H1 (cell line): ENCODE results near the gene DHRS13. TPM values are rescaled to one million over a fixed set of nuclear protein-coding genes. Genes with fewer than 3 reads are reported as not detected.

Source experiments
- CTCF ChIA-PET: fragments of 300-600 bp; sonication (Branson Sonifier 250); formaldehyde crosslinking; loops from one replicate; lab custom pipeline; 2021; ENCODE audit not compliant: partially characterized antibody; lab: Charles Lee
- POLR2A ChIA-PET: fragments of 300-600 bp; sonication (Branson Sonifier 250); formaldehyde crosslinking; loops from one replicate; lab custom pipeline; 2021; ENCODE audit warnings: inconsistent platforms; ENCODE audit not compliant: partially characterized antibody; lab: Charles Lee
- DNase-seq, 2 experiments: peaks; one replicate each; pipeline versions ENCODE4 v3.0.0 to v3.0.0-alpha.2; 2010 to 2022; ENCODE audit warnings: low spot score in 2 of 2, low read depth in 1 of 2, mixed read lengths in 1 of 2
- FAIRE-seq: peaks from 2 replicates; lab custom pipeline; 2011; peaks lifted over from hg19 to GRCh38; lab: Jason Lieb, UNC
- H2AFZ ChIP-seq: 2 replicates; pipeline ENCODE4 v1.8.1; 2012; ENCODE audit warnings: low read length, inconsistent platforms
- H2AK5ac ChIP-seq: 2 replicates; pipeline ENCODE4 v1.6.1; 2013; ENCODE audit warnings: low read depth, low read length
- H2BK120ac ChIP-seq: replicated peaks from 2 replicates; pipeline ENCODE3; 2013; ENCODE audit warnings: low read depth, low read length, inconsistent platforms
- H2BK12ac ChIP-seq: 2 replicates; pipeline ENCODE4 v1.6.1; 2013; ENCODE audit warnings: low read depth, low read length
- H2BK15ac ChIP-seq: 2 replicates; pipeline ENCODE4 v1.6.1; 2013; ENCODE audit warnings: low read length
- H2BK20ac ChIP-seq: 2 replicates; pipeline ENCODE4 v1.6.1; 2013; ENCODE audit warnings: low read length
- H2BK5ac ChIP-seq: 2 replicates; pipeline ENCODE4 v1.6.1; 2013; ENCODE audit warnings: low read depth, low read length
- H3K14ac ChIP-seq: 2 replicates; pipeline ENCODE4 v1.6.1; 2013; ENCODE audit warnings: inconsistent platforms; ENCODE audit not compliant: insufficient read length
- H3K18ac ChIP-seq: 2 replicates; pipeline ENCODE4 v1.6.1; 2013; ENCODE audit warnings: low read length; ENCODE audit errors: extremely low read depth
- H3K23ac ChIP-seq: 2 replicates; pipeline ENCODE4 v1.6.1; 2013; ENCODE audit warnings: inconsistent platforms; ENCODE audit not compliant: insufficient read length
- H3K23me2 ChIP-seq: 2 replicates; pipeline ENCODE4 v1.6.1; 2013; ENCODE audit warnings: low read depth, low read length
- H3K27ac ChIP-seq: 2 replicates; pipeline ENCODE4 v1.6.1; 2011; ENCODE audit warnings: low read depth, low read length, inconsistent platforms
- H3K27me3 ChIP-seq, 4 experiments: replicated peaks in 1 of 4; 1 replicate in 1 of 4; 2 replicates in 3 of 4; pipeline versions ENCODE4 v1.6.1 to v1.8.1; 2011 to 2013; ENCODE audit warnings: low read length in 3 of 4, mild to moderate bottlenecking in 3 of 4, inconsistent platforms in 2 of 4, mixed read lengths in 2 of 4, moderate library complexity in 1 of 4; ENCODE audit not compliant: control insufficient read depth in 3 of 4, insufficient read depth in 3 of 4; ENCODE audit errors: extremely low read depth in 1 of 4
- H3K36me3 ChIP-seq, 4 experiments: 2 replicates each; pipeline versions ENCODE4 v1.6.1 to v1.8.1; 2011 to 2013; ENCODE audit warnings: mild to moderate bottlenecking in 4 of 4, low read length in 3 of 4, moderate library complexity in 2 of 4, control low read depth in 1 of 4, inconsistent platforms in 1 of 4; ENCODE audit not compliant: insufficient read depth in 4 of 4, control insufficient read depth in 2 of 4
- H3K4ac ChIP-seq: replicated peaks from 2 replicates; pipeline ENCODE3; 2013; ENCODE audit warnings: low read length, low read depth, mixed read lengths, inconsistent platforms; ENCODE audit not compliant: insufficient read length
- H3K4me1 ChIP-seq, 4 experiments: replicated peaks in 1 of 4; 1 replicate in 1 of 4; 2 replicates in 3 of 4; pipeline versions ENCODE4 v1.6.1 to v1.8.1; 2011 to 2013; ENCODE audit warnings: low read length in 3 of 4, inconsistent platforms in 2 of 4, mixed read lengths in 1 of 4; ENCODE audit not compliant: insufficient read depth in 4 of 4, control insufficient read depth in 3 of 4
- H3K4me2 ChIP-seq, 2 experiments: 2 replicates each; pipeline versions ENCODE4 v1.6.1 to v1.8.1; 2011 to 2013; ENCODE audit warnings: low read depth in 2 of 2, low read length in 2 of 2, control low read depth in 1 of 2, inconsistent platforms in 1 of 2, mild to moderate bottlenecking in 1 of 2; ENCODE audit not compliant: insufficient read depth in 1 of 2
- H3K4me3 ChIP-seq, 4 experiments: fragments of 200-600, 300-600 bp in 1 of 4; sonication (generic), shearing (Covaris generic), sonication (Bioruptor Twin) in 1 of 4; 2 replicates each; pipeline versions ENCODE4 v1.5.1 to v1.8.1; 2011 to 2016; ENCODE audit warnings: low read length in 4 of 4, low read depth in 3 of 4, control low read depth in 2 of 4, inconsistent platforms in 2 of 4, mild to moderate bottlenecking in 2 of 4, mixed read lengths in 1 of 4, moderate library complexity in 1 of 4; ENCODE audit not compliant: insufficient read depth in 2 of 4; ENCODE audit errors: extremely low read depth in 1 of 4
- H3K56ac ChIP-seq: replicated peaks from 2 replicates; pipeline ENCODE3; 2013; ENCODE audit warnings: low read depth, mild to moderate bottlenecking, mixed read lengths, low read length, inconsistent platforms; ENCODE audit not compliant: insufficient read length
- H3K79me1 ChIP-seq: 2 replicates; pipeline ENCODE4 v1.6.1; 2013; ENCODE audit warnings: low read depth, low read length, control low read depth
- H3K79me2 ChIP-seq, 2 experiments: 2 replicates each; pipeline versions ENCODE4 v1.6.1 to v1.8.1; 2012 to 2013; ENCODE audit warnings: low read length in 2 of 2, mild to moderate bottlenecking in 2 of 2, inconsistent platforms in 1 of 2; ENCODE audit not compliant: insufficient read depth in 2 of 2, control insufficient read depth in 1 of 2
- H3K9ac ChIP-seq, 4 experiments: replicated peaks in 1 of 4; 1 replicate in 1 of 4; 2 replicates in 3 of 4; pipeline versions ENCODE4 v1.6.1 to v1.8.1; 2011 to 2013; ENCODE audit warnings: low read depth in 3 of 4, low read length in 3 of 4, control low read depth in 2 of 4, mild to moderate bottlenecking in 2 of 4, moderate library complexity in 2 of 4, inconsistent platforms in 1 of 4; ENCODE audit errors: extremely low read depth in 1 of 4
- H3K9me3 ChIP-seq, 2 experiments: 2 replicates each; pipeline versions ENCODE4 v1.6.1 to v1.8.1; 2012 to 2013; ENCODE audit warnings: mild to moderate bottlenecking in 2 of 2, moderate library complexity in 2 of 2, control low read depth in 1 of 2, inconsistent platforms in 1 of 2, low read depth in 1 of 2, low read length in 1 of 2, mixed read lengths in 1 of 2; ENCODE audit not compliant: insufficient read depth in 2 of 2
- H4K20me1 ChIP-seq, 2 experiments: replicated peaks in 1 of 2; 2 replicates each; pipeline versions ENCODE3 to v1.8.1; 2011 to 2013; ENCODE audit warnings: inconsistent platforms in 2 of 2, low read length in 2 of 2, mild to moderate bottlenecking in 1 of 2; ENCODE audit not compliant: insufficient read depth in 2 of 2, control insufficient read depth in 1 of 2
- H4K5ac ChIP-seq: 2 replicates; pipeline ENCODE4 v1.6.1; 2013; ENCODE audit warnings: low read length, low read depth, mixed read lengths, inconsistent platforms; ENCODE audit not compliant: insufficient read length
- H4K8ac ChIP-seq: 2 replicates; pipeline ENCODE4 v1.8.0; 2013; ENCODE audit warnings: mild to moderate bottlenecking, moderate library complexity, low read length, inconsistent platforms; ENCODE audit not compliant: insufficient read depth; ENCODE audit errors: extremely low read depth
- H4K91ac ChIP-seq: replicated peaks from 2 replicates; pipeline ENCODE3; 2013; ENCODE audit warnings: low read length, mixed read lengths, inconsistent platforms; ENCODE audit not compliant: insufficient read length
- CHD2 ChIP-seq: IDR thresholded peaks from 2 replicates; pipeline ENCODE4 v1.6.1; 2012; ENCODE audit warnings: low read length, improper control_type of control experiment
- CREB1 ChIP-seq: IDR thresholded peaks from 2 replicates; pipeline ENCODE4 v1.6.1; 2012; ENCODE audit warnings: inconsistent platforms
- FOSL1 ChIP-seq: IDR thresholded peaks from 2 replicates; pipeline ENCODE4 v1.6.1; 2011; ENCODE audit warnings: mild to moderate bottlenecking, low read depth, low read length, moderate library complexity; ENCODE audit not compliant: insufficient read depth
- KDM4A ChIP-seq: IDR thresholded peaks from one replicate; pipeline ENCODE4 v1.7.1; 2012; ENCODE audit warnings: low read depth, mild to moderate bottlenecking, moderate library complexity, low read length, inconsistent platforms; ENCODE audit not compliant: severe bottlenecking
- NANOG ChIP-seq: IDR thresholded peaks from 2 replicates; pipeline ENCODE4 v1.6.1; 2011; ENCODE audit warnings: low read length, low read depth, mild to moderate bottlenecking, inconsistent platforms; ENCODE audit not compliant: insufficient read depth, poor library complexity, severe bottlenecking
- TAF7 ChIP-seq: optimal IDR thresholded peaks from 2 replicates; pipeline ENCODE3; 2011; ENCODE audit warnings: low read depth, mild to moderate bottlenecking, inconsistent platforms, low read length, moderate library complexity, borderline replicate concordance
- WGBS, 2 experiments: shearing (Covaris generic) in 1 of 2; methylation state at CpG; one replicate each; pipeline versions ENCODE4 v1.1.6 to v1.1.7; 2013 to 2015; ENCODE audit warnings: low lambda C conversion rate in 2 of 2, mixed read lengths in 2 of 2, inconsistent platforms in 1 of 2, low coverage in 1 of 2, missing lambda C conversion rate in 1 of 2; ENCODE audit not compliant: insufficient replicate concordance in 2 of 2, insufficient coverage in 1 of 2, insufficient read length in 1 of 2; ENCODE audit errors: extremely low coverage in 1 of 2, missing lambda C conversion rate in 1 of 2; 5-methylcytosine and 5-hydroxymethylcytosine counted together
- polyA plus RNA-seq, 7 experiments: library from polyadenylated mRNA; depleted of rRNA in 3 of 7; stranded (reverse) in 5 of 7; unstranded in 2 of 7; fragments of >200 nt in 5 of 7; fragments of 200-250 nt in 2 of 7; gene quantifications; 1 replicate in 5 of 7; 2 replicates in 1 of 7; 4 replicates in 1 of 7; pipeline versions ENCODE4 v1.2.1 to v1.2.3, GENCODE V29; 2011 to 2013; ENCODE audit warnings: missing spikeins in 2 of 7, mixed read lengths in 2 of 7
- total RNA-seq: library from RNA; stranded (reverse); fragmentation: NEBNext Ultra II Directional; extraction: Animal tissue kit (Norgen Biotek cat#: 25700); gene quantifications from 2 replicates; pipeline ENCODE4 v1.2.1, GENCODE V29; 2021

Gene DHRS13
- total and polyA plus RNA-seq, 2 of the 8 experiments (the other 6 are each of a cell fraction or from before 2014, with no cell fraction given), result 23.7 to 30.0 TPM

GRCh38 chr17:28940675-28941074 lies 37.8 kb upstream of the DHRS13 start:
- DNase-seq (no peak), FAIRE-seq (no peak)
- Histone ChIP-seq H4K20me1 (peaks cover 19 to 29% of the 10 kb centered on the region in 2 experiments), H3K36me3 (peaks cover 0 to 31% (median 3%) of the 10 kb centered on the region in 4 experiments; a peak in 5 of 8 replicates), H3K4me3 (no peak overlapping the region), H3K23ac (no peak overlapping the region), H2BK12ac (no peak overlapping the region), H3K79me1 (peaks cover 13% of the 10 kb centered on the region), H3K4ac (no peak overlapping the region), H3K4me1 (peaks cover 2 to 22% (median 16%) of the 10 kb centered on the region in 4 experiments; a peak in 5 of 7 replicates), H3K56ac (no peak overlapping the region), H3K9ac (peak overlapping the region in 1 of 4 experiments; percentile 8; a peak in 1 of 7 replicates), H3K14ac (no peak overlapping the region), H3K4me2 (no peak overlapping the region), H3K23me2 (no peaks in the 10 kb centered on the region), H2BK20ac (no peak overlapping the region), H3K18ac (no peak overlapping the region), H4K8ac (no peak overlapping the region), H3K9me3 (no peaks in the 10 kb centered on the region), H3K27ac (no peak overlapping the region), H2BK15ac (no peak overlapping the region), H2BK120ac (no peak overlapping the region), H4K91ac (no peak overlapping the region), H4K5ac (no peak overlapping the region), H2BK5ac (no peak overlapping the region), H2AK5ac (no peak overlapping the region), H2AFZ (no peak overlapping the region), H3K79me2 (peaks cover 38 to 100% of the 10 kb centered on the region in 2 experiments), H3K27me3 (no peaks in the 10 kb centered on the region)
- 77% methylated on average over 3 of the region's 3 CpGs; no CpG with 5 or more reads in 1 of the 2 experiments for WGBS, 2 experiments
- ChIA-PET CTCF (interaction anchor here (0.8 to 1.6 kb wide), 4 partner anchors 9 to 171 kb away, joined by 3 to 5 read pairs (median 4); no protein-coding TSS in a partner anchor), POLR2A (interaction anchor here (0.6 to 2.9 kb wide), 5 partner anchors 9 to 32 kb away, joined by 3 to 15 read pairs (median 4); no protein-coding TSS in a partner anchor)
- TF ChIP-seq CREB1 (no peak), TAF7 (no peak), CHD2 (no peak), NANOG (no peak), KDM4A (no peak), FOSL1 (no peak)
